T-helper 22 cell (primary cell): ENCODE data around the gene LRIG1.

Source experiments
- DNase-seq: peaks from one replicate; pipeline ENCODE4 v3.0.0-alpha.2; 2020; ENCODE audit warnings: low read depth

LRIG1 gene

GRCh38 chr3:66506154-66506553 is 5.3 kb upstream of the LRIG1 start:
- no peak for DNase-seq

GRCh38 chr3:66504850-66505641 is 4.2 kb upstream of the LRIG1 start:
- no peak for DNase-seq

GRCh38 chr3:66502981-66503380 is 2.2 kb upstream of the LRIG1 start:
- no peak for DNase-seq

- DNase-seq = no peak
Measured at GRCh38 chr3:66502245-66502874, 1.5 kb upstream of the LRIG1 start.

- no peak for DNase-seq
Measured at GRCh38 chr3:66501483-66502244, 842 bp upstream of the LRIG1 start.

- no peak for DNase-seq
Measured at GRCh38 chr3:66499881-66500575, 794 bp downstream of the LRIG1 start.

- no peak for DNase-seq
Measured at GRCh38 chr3:66498687-66499621, 1.9 kb downstream of the LRIG1 start.

GRCh38 chr3:66497985-66498671 is 2.7 kb downstream of the LRIG1 start:
- DNase-seq = no peak

- DNase-seq = no peak
Measured at GRCh38 chr3:66497288-66497984, 3.4 kb downstream of the LRIG1 start.

- no peak for DNase-seq
Measured at GRCh38 chr3:66496746-66497145, 4.1 kb downstream of the LRIG1 start.

GRCh38 chr3:66496301-66496700 is 4.5 kb downstream of the LRIG1 start:
- no peak for DNase-seq

GRCh38 chr3:66495668-66496045 is 5.2 kb downstream of the LRIG1 start:
- no peak for DNase-seq

GRCh38 chr3:66494959-66495667 is 5.7 kb downstream of the LRIG1 start:
- DNase-seq = no peak

GRCh38 chr3:66493458-66494099 is 7.2 kb downstream of the LRIG1 start:
- DNase-seq = no peak

GRCh38 chr3:66492672-66493071 is 8.2 kb downstream of the LRIG1 start:
- DNase-seq = no peak

- DNase-seq = no peak
Measured at GRCh38 chr3:66492071-66492470, 8.8 kb downstream of the LRIG1 start.

- DNase-seq = no peak
Measured at GRCh38 chr3:66490984-66491383, 9.8 kb downstream of the LRIG1 start.

- no peak for DNase-seq
Measured at GRCh38 chr3:66490214-66490613, 10.6 kb downstream of the LRIG1 start.

- no peak for DNase-seq
Measured at GRCh38 chr3:66489581-66489980, 11.2 kb downstream of the LRIG1 start.
